Ovary (tissue), 9 donors: ENCODE results near the gene IRX4. TPM values are rescaled to one million over a fixed set of nuclear protein-coding genes. Genes with fewer than 3 reads are reported as not detected.

Experiments
- DNase-seq, 5 donors: peaks; one replicate each; pipeline ENCODE4 v3.0.0-alpha.2; 2019 to 2020
- H3K27ac ChIP-seq, 2 donors: fragments of 200-600 bp; one replicate each; pipeline versions ENCODE4 v1.5.1 to v1.8.0; 2019 to 2022
- H3K27me3 ChIP-seq: fragments of 200-600 bp; one replicate; pipeline ENCODE4 v1.8.0; 2022
- H3K36me3 ChIP-seq: fragments of 200-600 bp; sonication (generic); one replicate; pipeline ENCODE4 v1.5.1; 2019
- H3K4me1 ChIP-seq: one replicate; pipeline ENCODE4 v1.8.1; 2013; ENCODE audit warnings: mild to moderate bottlenecking, moderate library complexity; ENCODE audit not compliant: insufficient read depth
- H3K4me3 ChIP-seq: fragments of 200-600 bp; sonication (generic); one replicate; pipeline ENCODE4 v1.5.1; 2017
- H3K9me3 ChIP-seq, 2 donors: fragments of 200-600 bp in 1 of 2; sonication (generic) in 1 of 2; one replicate each; pipeline versions ENCODE4 v1.5.1 to v1.8.1; 2013 to 2019; ENCODE audit warnings: mild to moderate bottlenecking in 1 of 2, moderate library complexity in 1 of 2
- EP300 ChIP-seq: sonication (generic); formaldehyde crosslinking; IDR thresholded peaks from one replicate; pipeline ENCODE4 v1.6.1; 2017; ENCODE audit warnings: antibody characterized with exemption
- POLR2A ChIP-seq: fragments of 450-650 bp; IDR thresholded peaks from one replicate; pipeline ENCODE4 v1.6.1; 2017; ENCODE audit warnings: antibody characterized with exemption, mild to moderate bottlenecking, moderate library complexity
- WGBS, 3 donors: extraction: QIAGEN DNeasy Blood & Tissue Kit in 1 of 3; methylation state at CpG; one replicate each; pipeline versions ENCODE4 v1.1.5 to v1.1.7; 2013 to 2017; 5-methylcytosine and 5-hydroxymethylcytosine counted together
- intact Hi-C, 4 donors: fragments of 100-400 bp; cut with DNase I; formaldehyde crosslinking; loops; one replicate each; pipeline versions ENCODE4 v1.11.0 to v1.15.1; 2022 to 2023
- polyA plus RNA-seq, 2 donors: library from polyadenylated mRNA; stranded (reverse); fragments of 200-250 nt in 1 of 2; fragments of 350-450 nt in 1 of 2; fragmentation: Illumina TruSeq in 1 of 2; extraction: RNeasy Lipid Tissue Mini Kit (QIAGEN cat#74804) in 1 of 2; gene quantifications; one replicate each; pipeline ENCODE4 v1.2.3, GENCODE V29; 2013 to 2014
- total RNA-seq, 7 donors: library from RNA; depleted of rRNA in 2 of 7; stranded (reverse); fragments of >200 nt in 2 of 7; fragmentation: NEBNext Ultra II Directional in 3 of 7; extraction: Animal tissue kit (Norgen Biotek cat#: 25700) in 3 of 7; gene quantifications; one replicate each; pipeline versions ENCODE4 v1.1.0 to v1.2.4, GENCODE V29; 2016 to 2023
- TF ChIP-seq, protein P1 (sequence below), 3 donors: fragments of 450-650 bp in 2 of 3; fragments of 200-600 bp in 1 of 3; IDR thresholded peaks; one replicate each; pipeline versions ENCODE4 v1.5.1 to v1.8.0; 2016 to 2022; ENCODE audit warnings: antibody characterized with exemption in 3 of 3, mild to moderate bottlenecking in 1 of 3
- donor health status: DM: no; HTN: no; CAD: no; lungs with moderate emphysema.
- donor health status: DM: no; HTN: no; CAD: no.
- donor health status: Bipolar disorder and iron deficiency.
- donor health status: DM: yes; HTN: yes; CAD: no.
- donor health status: DM: no; HTN: no; CAD: no.
- donor health status: DM: yes; HTN: yes; CAD: no.

Gene IRX4
- total and polyA plus RNA-seq, 9 donors, result 0.23 TPM; not detected in 8

DNA sequence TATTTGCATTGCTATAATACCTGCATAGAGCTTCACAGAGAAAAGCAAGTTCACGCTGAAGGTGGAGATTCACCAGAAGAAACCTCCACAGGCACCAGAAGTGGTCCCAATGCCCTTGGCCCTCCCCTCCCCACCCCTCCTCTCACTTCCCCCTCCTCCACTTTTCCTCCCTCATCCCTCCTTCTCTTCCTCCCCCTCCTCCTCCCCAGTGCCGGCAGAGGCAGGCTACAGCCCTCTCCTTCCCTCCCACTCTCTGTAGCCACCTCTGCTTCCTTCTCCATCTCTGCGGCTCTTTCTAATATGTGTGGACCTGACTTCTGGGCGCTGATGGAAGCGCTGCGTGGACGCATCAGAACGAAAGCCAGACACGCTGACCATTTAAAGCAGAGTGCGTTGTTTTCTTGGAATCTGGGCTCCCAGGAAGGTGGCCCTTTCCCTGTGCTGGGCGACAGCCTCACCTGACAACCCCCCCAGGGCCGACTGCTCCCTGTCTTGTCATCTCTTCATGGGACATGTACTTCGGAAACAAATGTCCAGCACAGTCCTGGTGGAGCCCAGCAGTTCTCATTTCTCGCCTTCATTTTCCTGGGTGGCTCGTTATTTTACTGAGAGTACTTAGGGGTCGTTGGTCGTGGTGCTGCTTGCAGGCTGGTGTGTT is 52.0 kb downstream of the IRX4 start:
- TF ChIP-seq EP300 (no peak), POLR2A (no peak)
- TF ChIP-seq, protein P1, sequence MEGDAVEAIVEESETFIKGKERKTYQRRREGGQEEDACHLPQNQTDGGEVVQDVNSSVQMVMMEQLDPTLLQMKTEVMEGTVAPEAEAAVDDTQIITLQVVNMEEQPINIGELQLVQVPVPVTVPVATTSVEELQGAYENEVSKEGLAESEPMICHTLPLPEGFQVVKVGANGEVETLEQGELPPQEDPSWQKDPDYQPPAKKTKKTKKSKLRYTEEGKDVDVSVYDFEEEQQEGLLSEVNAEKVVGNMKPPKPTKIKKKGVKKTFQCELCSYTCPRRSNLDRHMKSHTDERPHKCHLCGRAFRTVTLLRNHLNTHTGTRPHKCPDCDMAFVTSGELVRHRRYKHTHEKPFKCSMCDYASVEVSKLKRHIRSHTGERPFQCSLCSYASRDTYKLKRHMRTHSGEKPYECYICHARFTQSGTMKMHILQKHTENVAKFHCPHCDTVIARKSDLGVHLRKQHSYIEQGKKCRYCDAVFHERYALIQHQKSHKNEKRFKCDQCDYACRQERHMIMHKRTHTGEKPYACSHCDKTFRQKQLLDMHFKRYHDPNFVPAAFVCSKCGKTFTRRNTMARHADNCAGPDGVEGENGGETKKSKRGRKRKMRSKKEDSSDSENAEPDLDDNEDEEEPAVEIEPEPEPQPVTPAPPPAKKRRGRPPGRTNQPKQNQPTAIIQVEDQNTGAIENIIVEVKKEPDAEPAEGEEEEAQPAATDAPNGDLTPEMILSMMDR (IDR thresholded peaks at IDR 0.05), result no peak
- H3K4me3 ChIP-seq, result no peak overlapping the region
- H3K27ac ChIP-seq, result no peak overlapping the region
- no peaks in the 10 kb centered on the region for H3K9me3 ChIP-seq
- no peak for DNase-seq
- H3K27me3 ChIP-seq, result no peaks in the 10 kb centered on the region
- 62 to 67% (median 66%) methylated on average over 17 of the region's 17 CpGs for WGBS, 3 donors
- no peaks in the 10 kb centered on the region for H3K4me1 ChIP-seq
- intact Hi-C loops, result no loop called here
- no peaks in the 10 kb centered on the region for H3K36me3 ChIP-seq

DNA sequence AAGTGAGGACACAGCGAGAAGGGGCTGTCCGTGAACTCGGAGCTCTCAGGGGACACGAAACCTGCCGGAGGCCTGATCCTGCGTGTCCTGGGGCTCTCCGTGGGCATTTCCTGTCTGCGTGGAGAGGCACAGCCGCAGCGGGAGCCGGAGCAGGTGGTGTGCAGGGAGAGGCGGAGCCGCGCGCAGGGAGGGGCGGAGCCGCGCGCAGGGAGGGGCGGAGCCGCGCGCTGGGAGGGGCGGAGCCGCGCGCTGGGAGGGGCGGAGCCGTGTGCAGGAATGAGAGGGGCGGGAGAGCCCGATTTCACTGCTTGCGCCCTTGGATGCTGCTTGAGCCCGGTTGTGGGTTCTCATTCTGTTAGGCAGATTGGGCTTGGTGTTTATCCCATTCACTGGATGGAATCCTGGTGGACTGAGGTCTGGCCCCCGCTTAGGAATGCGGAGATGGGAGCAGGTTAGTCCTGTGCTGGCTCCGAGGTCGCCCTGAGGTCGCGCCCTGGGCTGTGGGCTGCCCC is 54.8 kb downstream of the IRX4 start:
- intact Hi-C loops, result no loop called here
- no peak for DNase-seq
- H3K36me3 ChIP-seq, result no peaks in the 10 kb centered on the region
- WGBS, 3 donors, result 28 to 56% (median 51%) methylated on average over 37 to 39 of the region's 39 CpGs
- no peaks in the 10 kb centered on the region for H3K9me3 ChIP-seq
- no peak for TF ChIP-seq POLR2A
- TF ChIP-seq, protein P1 (IDR thresholded peaks at IDR 0.05), result no peak
- TF ChIP-seq EP300, result no peak
- H3K27me3 ChIP-seq, result no peaks in the 10 kb centered on the region
- no peaks in the 10 kb centered on the region for H3K4me1 ChIP-seq
- no peak overlapping the region for H3K27ac ChIP-seq
- H3K4me3 ChIP-seq, result no peak overlapping the region

Other genes starting within 250 kb of the IRX4 start
- gene MRPL36, start 83.1 kb downstream of the IRX4 start, total RNA-seq, result 10 to 100 TPM; 26.8 to 42.5 (median 33.8) TPM
- gene MRPL36, start 83.1 kb downstream of the IRX4 start, polyA plus RNA-seq, result 10 to 100 TPM; 40.8 to 60.7 TPM
- 10 to 100 TPM; 16.3 to 50.8 (median 21.5) TPM for gene NDUFS6, start 81.5 kb downstream of the IRX4 start, total RNA-seq
- gene NDUFS6, start 81.5 kb downstream of the IRX4 start, polyA plus RNA-seq, result 10 to 100 TPM; 17.0 to 31.2 TPM